Anterior cingulate cortex (tissue), 58 donors: Measurements from ENCODE around the gene YY1.
A peak's percentile ranks its signal among the peaks of the same experiment; 100 is the strongest.
"Not testable (repeated sequence)": the region's sequence is repeated elsewhere in the genome, so short reads cannot be mapped to it uniquely, and the experiment has no call there.

Source experiments
- DNase-seq, 58 donors: peaks; one replicate each; lab custom pipeline; 2025; lab: John Stamatoyannopoulos, UW

YY1 gene

GRCh38 chr14:100238419-100239210 lies at the start of gene YY1:
Gene YY1 (plus strand): TSS chr14:100239144. CDS start chr14:100239245, 101 bp downstream.
- DNase-seq, result peak; percentile 65 to 99 (median 96)

GRCh38 chr14:100190126-100190525 lies 48.8 kb upstream of the YY1 start:
- DNase-seq, result no peak

GRCh38 chr14:100191584-100192249 lies 47.2 kb upstream of the YY1 start:
- DNase-seq, result no peak

GRCh38 chr14:100192250-100192671 lies 46.7 kb upstream of the YY1 start:
- peak in 7 of 58 donors; percentile 2 to 37 (median 31) for DNase-seq

GRCh38 chr14:100192672-100193416 lies 46.1 kb upstream of the YY1 start:
- DNase-seq, result peak; percentile 65 to 99 (median 97)

- peak in 39 of 58 donors; percentile 8 to 71 (median 43) for DNase-seq
Measured at GRCh38 chr14:100193417-100194357, 45.3 kb upstream of the YY1 start.

DNA sequence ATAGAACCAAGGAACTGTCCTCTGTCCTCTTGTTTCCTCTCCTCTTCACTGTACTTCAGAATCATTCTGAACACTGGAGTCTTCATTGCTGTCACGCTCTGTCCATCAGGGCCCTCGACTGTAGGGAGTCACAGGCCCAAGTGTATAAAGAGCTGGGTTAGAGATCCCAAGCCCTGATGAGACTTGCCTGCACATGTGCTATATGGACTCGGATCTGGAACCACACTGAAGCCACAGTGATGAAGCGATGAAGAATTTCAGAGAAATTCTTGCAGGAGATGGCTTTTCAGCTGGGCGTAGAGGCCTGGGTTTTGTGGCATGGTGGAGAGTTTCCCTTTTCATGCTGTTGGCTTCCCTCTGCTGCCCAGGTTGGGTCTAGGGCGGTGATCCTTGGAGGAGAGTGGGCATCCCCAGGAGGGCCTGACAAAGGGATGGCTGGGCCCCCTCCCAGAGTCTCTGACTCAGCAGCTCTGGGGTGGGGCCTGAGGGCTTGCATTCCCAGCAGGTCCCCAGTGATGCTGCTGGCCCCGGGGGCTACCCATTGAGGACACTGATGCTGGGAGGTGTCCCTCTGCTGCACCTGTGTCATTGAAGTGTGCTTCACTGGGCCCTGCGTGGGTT lies 39.6 kb upstream of the YY1 start:
- DNase-seq, result no peak

GRCh38 chr14:100200311-100200710 lies 38.6 kb upstream of the YY1 start:
- DNase-seq, result no peak

GRCh38 chr14:100201701-100202100 lies 37.2 kb upstream of the YY1 start:
- DNase-seq, result no peak

DNA sequence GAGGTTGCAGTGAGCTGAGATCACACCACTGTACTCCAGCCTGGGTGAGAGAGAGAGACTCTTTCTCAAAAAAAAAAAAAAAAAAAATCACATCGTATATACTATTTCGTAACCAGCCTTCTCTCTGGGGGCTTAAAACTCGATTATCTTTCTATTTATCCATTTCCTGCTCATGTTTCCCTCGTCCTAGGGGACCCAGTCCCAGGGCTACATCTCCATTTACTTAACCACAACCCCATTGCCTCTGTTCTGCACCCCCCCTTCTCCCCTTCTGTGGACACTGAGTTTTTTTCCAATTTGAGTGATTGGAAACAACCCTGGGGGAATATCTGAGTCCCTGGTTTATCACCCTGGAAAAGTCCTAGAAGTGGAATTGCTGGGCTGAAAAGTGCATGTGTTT lies 36.2 kb upstream of the YY1 start:
- no peak for DNase-seq

- no peak for DNase-seq
Measured at GRCh38 chr14:100203146-100203545, 35.8 kb upstream of the YY1 start.

GRCh38 chr14:100203962-100204834 lies 34.7 kb upstream of the YY1 start:
- DNase-seq, result no peak

GRCh38 chr14:100204835-100205167 lies 34.1 kb upstream of the YY1 start:
- DNase-seq, result not testable (repeated sequence)

GRCh38 chr14:100207588-100207987 lies 31.4 kb upstream of the YY1 start:
- DNase-seq, result not testable (repeated sequence)

DNA sequence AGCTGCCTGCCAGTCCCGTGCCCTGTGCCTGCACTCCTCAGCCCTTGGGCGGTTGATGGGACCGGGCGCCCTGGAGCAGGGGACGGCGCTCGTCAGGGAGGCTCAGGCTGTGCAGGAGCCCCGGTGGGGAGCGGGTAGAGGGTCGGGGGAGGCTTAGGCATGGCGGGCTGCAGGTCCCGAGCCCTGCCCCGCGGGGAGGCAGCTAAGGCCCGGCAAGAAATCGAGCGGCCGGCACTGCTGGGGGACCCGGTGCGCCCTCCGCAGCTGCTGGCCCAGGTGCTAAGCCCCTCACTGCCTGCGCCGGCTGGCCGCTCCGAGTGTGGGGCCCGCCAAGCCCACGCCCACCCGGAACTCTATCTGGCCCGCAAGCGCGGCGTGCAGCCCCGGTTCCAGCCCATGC lies 30.8 kb upstream of the YY1 start:
- DNase-seq, result not testable (repeated sequence)

DNA sequence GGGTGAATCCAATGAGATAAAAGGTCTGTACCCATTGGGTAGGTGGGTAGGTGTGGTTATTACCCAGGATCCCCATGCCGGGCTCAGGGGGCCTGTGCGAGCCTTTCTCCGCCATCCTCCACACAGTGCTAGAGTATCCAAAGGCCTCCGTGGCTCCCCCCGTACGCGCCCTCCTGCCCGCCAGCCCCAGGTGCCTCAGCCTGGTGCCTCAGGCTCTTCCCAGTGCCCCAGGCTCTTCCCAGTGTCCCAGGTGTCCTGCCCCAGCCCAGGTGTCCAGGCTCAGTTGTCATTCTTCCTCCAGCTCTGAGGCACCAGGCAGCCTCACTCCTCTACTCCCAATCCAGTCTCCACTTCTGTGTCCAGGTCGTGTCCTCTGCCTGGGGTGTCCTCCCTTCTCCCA lies 27.6 kb upstream of the YY1 start:
- DNase-seq, result no peak

DNA sequence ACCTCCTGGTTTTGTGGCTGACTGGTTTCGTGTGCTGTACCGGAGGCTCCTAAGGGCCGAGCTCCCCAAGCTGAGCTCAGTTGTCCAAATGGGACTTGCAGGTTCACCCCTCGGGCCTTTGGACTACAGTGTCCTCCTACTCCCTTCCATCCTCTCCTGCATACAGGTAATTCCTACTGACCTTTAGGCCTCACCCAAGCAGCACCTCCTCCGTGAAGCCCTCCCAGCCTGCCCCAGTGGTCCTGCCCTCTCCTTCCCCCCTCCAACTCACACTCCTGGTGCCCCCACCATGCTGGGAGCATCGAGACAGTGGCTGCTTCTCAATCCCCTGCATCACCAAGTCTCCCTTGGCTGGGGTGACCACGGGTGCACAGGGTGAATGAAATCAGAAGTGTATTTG lies 27.1 kb upstream of the YY1 start:
- DNase-seq, result no peak

DNA sequence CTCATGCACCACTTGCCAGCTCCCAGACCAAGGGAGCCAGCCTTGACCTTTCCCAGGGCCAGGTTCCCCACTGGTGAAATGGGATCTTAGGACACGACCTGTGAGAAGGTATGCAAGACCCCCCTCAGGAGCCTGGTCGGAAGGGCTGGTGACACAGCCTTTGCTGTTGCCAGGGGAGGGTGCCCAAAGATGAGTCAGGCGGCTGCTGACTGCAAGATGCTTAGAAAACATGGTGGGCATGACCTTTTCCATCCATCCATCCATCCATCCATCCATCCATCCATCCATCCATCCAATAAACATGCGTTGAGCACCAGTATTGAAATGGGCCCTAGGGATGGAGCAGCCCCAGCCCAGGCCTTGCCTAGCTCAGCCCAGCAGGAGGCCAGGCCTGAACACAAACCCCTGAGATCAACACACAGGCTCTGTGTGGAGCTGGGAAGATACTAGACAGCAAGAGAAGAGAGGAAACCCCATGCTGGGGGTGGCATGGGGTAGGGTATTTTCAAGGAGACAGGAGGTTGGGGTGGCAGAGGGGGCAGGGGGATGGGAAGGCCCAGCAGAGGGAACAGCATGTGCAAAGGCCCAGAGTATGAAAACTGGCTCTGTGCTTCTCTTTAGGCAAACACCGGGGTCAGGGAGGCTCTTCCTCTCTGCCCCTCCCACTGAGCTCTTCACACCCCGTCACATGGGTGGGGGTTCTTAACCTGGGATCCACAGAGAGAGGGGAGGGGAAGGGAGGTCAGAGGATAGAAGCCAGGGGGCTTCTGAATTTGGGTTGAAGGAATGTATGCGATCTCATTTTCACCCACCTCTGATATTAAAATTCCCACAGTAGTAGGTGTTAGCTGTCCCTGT lies 26.2 kb upstream of the YY1 start:
- no peak for DNase-seq
